Nephron (organoid): ENCODE results near the gene TRIM43.
"Not testable (repeated sequence)": the region's sequence is repeated elsewhere in the genome, so short reads cannot be mapped to it uniquely, and the experiment has no call there.

Experiments
- H3K27ac Mint-ChIP-seq, 3 experiments: 2 replicates each; pipeline ENCODE4 v1.8.0; 2020; ENCODE audit warnings: mixed read lengths in 3 of 3, mild to moderate bottlenecking in 2 of 3, moderate library complexity in 1 of 3
- H3K27me3 Mint-ChIP-seq: 2 replicates; pipeline ENCODE4 v1.8.0; 2021; ENCODE audit warnings: low read depth, mild to moderate bottlenecking, moderate library complexity, mixed read lengths
- H3K36me3 Mint-ChIP-seq: 2 replicates; pipeline ENCODE4 v1.8.0; 2020; ENCODE audit warnings: low read depth, mixed read lengths
- H3K4me1 Mint-ChIP-seq: 2 replicates; pipeline ENCODE4 v1.8.0; 2020; ENCODE audit warnings: mixed read lengths
- H3K4me3 Mint-ChIP-seq, 3 experiments: 2 replicates each; pipeline ENCODE4 v1.8.0; 2020; ENCODE audit warnings: mild to moderate bottlenecking in 3 of 3, mixed read lengths in 3 of 3, moderate library complexity in 2 of 3
- H3K9me3 Mint-ChIP-seq: 2 replicates; pipeline ENCODE4 v1.8.0; 2020; ENCODE audit warnings: mixed read lengths

TRIM43 gene

DNA sequence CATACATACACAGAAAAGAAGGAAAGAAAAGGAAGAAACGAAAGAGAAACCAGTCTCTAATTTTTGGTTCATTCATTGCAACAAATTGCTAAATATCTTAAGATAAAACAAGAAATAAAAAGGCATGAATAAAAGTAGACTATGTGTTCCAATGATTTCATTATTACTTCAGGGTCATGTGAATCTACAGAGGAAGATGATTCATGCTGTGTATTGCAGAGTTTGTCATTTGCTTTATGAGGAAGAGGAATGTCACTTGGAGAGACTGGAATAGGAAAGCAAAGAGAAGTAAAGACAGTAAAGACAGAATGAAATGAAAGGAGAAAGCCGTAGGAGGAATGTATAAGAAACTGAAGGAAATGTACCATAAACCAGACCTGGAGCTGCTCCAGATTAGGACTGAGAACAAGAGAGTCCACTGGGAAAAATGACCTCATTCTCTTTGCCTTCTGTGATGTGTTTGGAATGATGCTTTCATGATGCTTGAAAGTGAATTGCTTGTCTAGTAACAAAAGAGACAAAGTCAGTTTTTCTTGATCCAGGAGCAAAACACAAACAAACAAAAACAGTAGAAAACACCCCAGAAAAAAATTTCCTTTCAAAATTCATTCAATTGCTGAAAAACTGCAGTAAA is 41.9 kb downstream of the TRIM43 start:
- H3K36me3 Mint-ChIP-seq, H3K4me1 Mint-ChIP-seq, H3K9me3 Mint-ChIP-seq, H3K27ac Mint-ChIP-seq, H3K4me3 Mint-ChIP-seq, H3K27me3 Mint-ChIP-seq: not testable (repeated sequence)

DNA sequence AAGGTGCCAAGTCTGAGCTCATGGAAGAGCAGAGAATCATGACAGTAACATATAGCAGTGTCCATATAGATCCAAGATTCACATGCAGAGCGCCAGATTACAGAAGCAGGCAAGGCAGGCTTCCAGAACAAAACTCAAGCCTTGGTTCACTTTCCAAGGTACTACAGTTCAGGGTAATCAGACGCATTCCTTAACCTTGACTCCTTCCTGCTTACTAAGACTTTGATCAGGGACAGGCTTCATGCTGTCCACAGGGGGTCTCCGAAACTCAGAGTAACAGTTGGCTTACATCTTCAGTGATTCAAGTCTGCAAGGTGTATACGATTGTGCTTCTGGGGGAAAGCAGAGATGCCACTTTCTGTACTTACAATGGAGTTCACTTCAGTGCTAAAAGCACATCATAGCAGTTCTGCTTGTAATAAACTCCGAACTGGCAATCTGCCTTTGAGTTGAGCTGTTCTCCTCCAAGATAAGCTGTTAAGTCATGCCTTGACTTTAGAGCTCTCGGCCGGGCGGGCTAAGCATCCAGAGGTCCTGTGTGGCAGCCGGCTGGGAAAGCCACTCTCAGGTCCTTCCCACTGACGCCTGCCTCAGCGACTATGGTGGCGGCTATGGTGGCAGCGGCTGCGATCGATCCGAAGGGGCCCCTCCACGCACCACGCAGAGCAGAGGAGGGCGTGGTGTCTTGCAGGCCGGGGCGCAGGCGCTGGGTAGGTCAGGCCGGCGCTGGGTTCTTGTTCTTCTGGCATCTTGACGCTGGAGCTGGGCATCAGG is 48.9 kb downstream of the TRIM43 start:
- H3K4me3 Mint-ChIP-seq, H3K36me3 Mint-ChIP-seq: not testable (repeated sequence)

DNA sequence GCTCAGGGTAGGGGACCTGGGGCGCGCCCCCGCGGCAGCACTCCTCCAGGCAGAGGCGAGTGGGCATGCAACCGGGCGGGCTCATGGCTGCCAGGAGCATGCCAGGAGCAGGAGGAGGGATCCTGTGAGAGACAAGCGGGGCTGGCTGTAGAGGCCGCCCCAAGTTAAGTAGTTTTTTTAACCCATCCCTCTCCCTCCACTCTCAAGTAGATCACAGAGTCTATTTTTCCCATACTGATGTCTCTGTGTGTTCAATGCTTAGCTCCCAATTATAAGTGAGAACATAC is 49.4 kb downstream of the TRIM43 start:
- not testable (repeated sequence) for H3K36me3 Mint-ChIP-seq, H3K27me3 Mint-ChIP-seq, H3K9me3 Mint-ChIP-seq

More for the DNA sequence above, 48.9 kb downstream of the TRIM43 start:
- not testable (repeated sequence) for H3K4me1 Mint-ChIP-seq, H3K27me3 Mint-ChIP-seq, H3K27ac Mint-ChIP-seq, H3K9me3 Mint-ChIP-seq

DNA sequence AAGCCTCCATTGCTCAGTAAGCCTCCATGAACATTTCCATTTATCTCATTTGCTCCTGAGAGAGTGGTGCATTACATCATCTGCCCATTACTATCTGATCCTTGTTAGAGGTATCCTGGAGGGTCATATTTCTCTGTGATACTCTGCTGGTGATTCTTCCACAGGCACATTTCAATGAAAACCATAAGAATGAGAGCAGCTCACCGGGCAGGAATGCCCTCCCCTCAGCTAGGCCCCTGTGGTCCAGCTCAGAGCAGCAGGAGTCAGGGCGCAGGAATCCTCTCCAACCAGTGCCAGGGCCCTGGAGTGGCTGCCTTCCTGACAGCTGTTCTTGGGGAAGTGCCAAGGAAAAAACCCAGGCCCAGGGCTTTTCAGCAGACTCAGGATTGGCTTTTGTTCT is 50.0 kb downstream of the TRIM43 start:
- not testable (repeated sequence) for H3K36me3 Mint-ChIP-seq, H3K27ac Mint-ChIP-seq, H3K4me1 Mint-ChIP-seq, H3K9me3 Mint-ChIP-seq, H3K4me3 Mint-ChIP-seq, H3K27me3 Mint-ChIP-seq

More for the DNA sequence above, 49.4 kb downstream of the TRIM43 start:
- not testable (repeated sequence) for H3K4me1 Mint-ChIP-seq, H3K27ac Mint-ChIP-seq, H3K4me3 Mint-ChIP-seq

DNA sequence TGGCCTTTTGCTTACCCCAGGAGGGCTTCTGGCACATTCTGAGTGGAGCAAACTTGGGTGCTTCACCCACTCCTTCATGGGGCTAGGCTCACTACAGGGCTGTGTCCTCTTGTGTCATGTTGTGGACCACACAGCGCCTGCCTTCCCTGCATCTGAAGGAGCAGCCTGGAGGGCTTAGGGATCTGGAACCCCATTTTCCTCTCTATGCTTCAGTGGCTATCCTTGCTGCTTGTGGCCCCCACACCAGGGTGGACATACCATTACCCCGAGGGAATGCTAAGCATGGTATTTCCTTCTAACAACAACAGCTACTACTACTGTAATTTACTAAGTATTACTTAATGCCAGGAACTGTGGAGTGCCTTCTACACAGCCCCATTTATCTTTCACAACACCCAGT is 50.6 kb downstream of the TRIM43 start:
- H3K4me1 Mint-ChIP-seq, H3K27ac Mint-ChIP-seq, H3K27me3 Mint-ChIP-seq, H3K4me3 Mint-ChIP-seq, H3K36me3 Mint-ChIP-seq, H3K9me3 Mint-ChIP-seq: not testable (repeated sequence)

DNA sequence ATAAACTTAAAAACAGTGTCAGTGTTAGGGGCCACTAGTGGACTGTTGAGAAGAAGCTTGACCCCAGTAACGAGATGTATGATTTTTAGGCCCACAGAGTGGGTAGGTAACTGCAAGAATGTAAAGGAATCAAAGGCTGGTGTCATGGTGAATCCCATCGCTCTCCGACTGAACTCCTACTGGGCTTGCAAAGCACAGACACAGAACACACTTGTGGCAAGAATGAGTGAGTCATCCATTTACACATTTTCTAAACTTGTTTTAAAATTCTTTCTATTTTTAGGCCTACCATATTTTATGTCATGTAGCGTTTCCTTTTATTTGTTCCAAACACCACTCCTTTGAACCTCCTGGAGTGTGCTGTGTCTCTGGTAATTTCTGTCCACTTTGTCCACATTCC is 51.1 kb downstream of the TRIM43 start:
- not testable (repeated sequence) for H3K27ac Mint-ChIP-seq, H3K36me3 Mint-ChIP-seq

DNA sequence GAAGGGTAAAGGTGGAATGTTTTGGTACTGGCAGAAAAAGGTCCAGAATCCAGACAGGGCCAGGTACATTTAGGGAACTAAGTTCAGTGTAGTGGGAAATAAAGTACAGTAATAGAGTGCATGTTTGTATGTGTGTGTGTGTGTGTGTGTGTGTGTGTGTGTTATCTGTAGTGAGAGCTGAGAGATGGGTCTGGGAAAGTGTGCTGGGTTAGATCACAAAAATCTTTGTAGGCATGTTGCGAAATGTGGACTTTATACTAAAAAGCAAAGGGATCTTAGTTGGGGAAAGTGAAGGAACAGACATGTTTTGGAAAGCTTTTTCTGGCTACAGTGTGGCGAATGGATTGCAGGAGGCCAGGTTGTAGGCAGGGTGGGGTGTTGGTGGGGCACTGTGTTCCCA is 53.5 kb downstream of the TRIM43 start:
- H3K9me3 Mint-ChIP-seq, H3K4me3 Mint-ChIP-seq, H3K4me1 Mint-ChIP-seq, H3K36me3 Mint-ChIP-seq, H3K27me3 Mint-ChIP-seq, H3K27ac Mint-ChIP-seq: not testable (repeated sequence)

More for the DNA sequence above, 51.1 kb downstream of the TRIM43 start:
- not testable (repeated sequence) for H3K4me1 Mint-ChIP-seq, H3K4me3 Mint-ChIP-seq, H3K9me3 Mint-ChIP-seq, H3K27me3 Mint-ChIP-seq

DNA sequence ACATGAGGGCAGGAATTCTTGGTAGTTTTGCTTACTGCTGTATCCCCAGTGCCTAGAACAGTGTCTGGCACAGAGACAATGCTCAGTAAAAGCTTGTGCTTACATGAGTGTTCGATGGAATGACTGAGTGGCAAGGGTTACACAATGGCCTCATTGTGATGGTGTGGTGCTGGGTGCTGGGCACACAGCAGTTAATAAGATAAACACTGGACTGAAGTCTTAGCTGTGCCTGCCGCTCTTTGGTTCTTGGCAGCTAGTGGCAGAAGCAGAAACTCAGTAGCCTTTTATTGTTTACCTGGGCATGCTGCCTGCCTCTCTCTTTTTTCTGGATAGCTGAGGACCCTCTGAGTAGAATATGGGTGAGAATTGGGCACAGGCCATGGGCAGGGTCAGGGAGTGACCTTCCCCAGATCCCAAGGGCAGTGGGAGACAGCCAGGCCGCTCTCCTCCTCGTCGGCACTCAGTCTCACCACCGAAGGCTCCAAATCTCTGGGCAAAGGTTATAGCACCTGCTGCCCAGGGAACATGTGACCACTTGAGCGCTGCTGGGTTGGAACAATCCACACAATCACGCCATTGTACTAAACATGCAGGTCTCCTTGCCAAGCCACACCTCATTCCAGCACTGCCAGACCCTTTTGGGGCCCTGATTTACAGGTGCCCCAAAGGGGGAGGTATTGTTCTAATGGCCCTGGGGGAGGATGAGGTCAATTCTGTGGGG is 54.6 kb downstream of the TRIM43 start:
- not testable (repeated sequence) for H3K27me3 Mint-ChIP-seq, H3K27ac Mint-ChIP-seq, H3K36me3 Mint-ChIP-seq, H3K4me1 Mint-ChIP-seq, H3K4me3 Mint-ChIP-seq, H3K9me3 Mint-ChIP-seq

DNA sequence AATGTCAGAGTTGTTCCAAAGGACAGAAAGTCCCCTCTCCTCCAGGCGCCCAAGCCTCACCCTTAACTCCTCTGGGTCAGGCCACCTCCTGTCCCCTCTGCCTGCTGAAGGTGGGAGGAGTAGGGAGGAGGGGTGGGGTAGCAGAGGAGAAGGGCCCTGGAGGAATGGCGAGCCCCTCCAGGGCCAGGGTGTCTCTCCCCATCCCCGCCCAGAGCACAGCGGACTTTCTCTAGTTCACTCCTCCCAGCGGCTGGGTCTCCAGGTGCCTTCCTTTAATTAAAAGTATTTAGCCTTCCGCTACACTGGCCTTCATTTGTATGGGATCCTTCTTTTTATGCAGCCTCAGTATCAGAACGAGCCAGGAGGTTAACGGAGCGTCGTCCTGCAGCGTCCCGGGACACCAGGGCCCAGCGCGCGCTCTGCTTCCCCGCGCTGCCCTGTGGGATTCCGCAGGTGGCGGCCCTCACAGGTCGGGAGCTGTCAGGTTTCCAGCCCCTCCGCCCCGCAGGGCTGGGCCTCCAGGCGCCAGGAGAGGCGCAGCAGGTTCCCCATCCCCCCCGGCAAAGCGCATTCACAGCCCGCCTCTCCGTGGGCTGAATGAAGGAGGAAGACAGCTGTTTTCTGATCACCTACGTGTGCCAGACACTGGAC is 57.2 kb downstream of the TRIM43 start:
- not testable (repeated sequence) for H3K9me3 Mint-ChIP-seq, H3K27me3 Mint-ChIP-seq, H3K36me3 Mint-ChIP-seq, H3K4me1 Mint-ChIP-seq, H3K4me3 Mint-ChIP-seq, H3K27ac Mint-ChIP-seq
